Stimulated activated CD4-positive, alpha-beta T cell treated with anti-CD3 and anti-CD28 coated beads, Interleukin-1b, Interleukin-23, amount 100 ng/mL, for 48 hours (primary cell): ENCODE results near the gene IZUMO4.
"Not testable (repeated sequence)": the region's sequence is repeated elsewhere in the genome, so short reads cannot be mapped to it uniquely, and the experiment has no call there.

Experiments used
- DNase-seq: peaks from one replicate; pipeline ENCODE4 v3.0.0-alpha.2; 2020

The IZUMO4 gene

GRCh38 chr19:2083174-2083854 is 13.4 kb upstream of the IZUMO4 start:
- peak; percentile 67 for DNase-seq

DNA sequence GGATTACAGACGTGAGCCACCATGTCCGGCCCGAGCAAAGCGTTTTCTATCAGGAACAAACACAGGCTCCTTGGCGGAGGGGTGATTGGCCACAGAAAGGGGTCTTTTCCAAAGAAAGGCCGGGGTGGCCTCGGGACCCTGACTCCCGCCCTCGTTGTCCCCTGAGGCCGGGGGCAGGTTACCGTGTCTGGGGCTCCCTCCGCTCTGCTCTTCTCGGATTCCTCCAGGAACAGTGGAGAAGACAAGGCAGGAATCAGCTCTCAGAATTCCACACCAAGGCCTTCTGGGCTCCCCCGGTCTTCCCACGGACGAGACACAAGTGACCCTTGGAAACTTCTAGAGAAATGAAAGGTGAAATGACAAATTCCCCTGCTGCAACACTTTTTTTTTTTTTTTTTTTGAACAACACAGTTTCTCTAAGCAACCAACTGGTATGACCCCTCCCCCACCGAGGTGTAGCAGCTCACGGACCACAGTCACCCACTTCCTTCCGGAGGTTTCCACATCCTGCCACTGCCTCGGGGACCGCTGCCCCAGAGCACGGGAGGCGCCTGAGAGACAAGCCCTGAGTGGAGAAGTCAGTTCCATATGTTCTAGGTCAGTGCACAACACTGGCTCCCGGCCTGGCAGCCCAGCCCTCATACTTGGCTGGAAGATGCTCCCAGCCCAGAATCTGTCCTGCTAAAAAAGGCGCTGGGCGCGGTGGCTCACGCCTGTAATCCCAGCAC is 11.6 kb upstream of the IZUMO4 start:
- DNase-seq, result peak; percentile 94

DNA sequence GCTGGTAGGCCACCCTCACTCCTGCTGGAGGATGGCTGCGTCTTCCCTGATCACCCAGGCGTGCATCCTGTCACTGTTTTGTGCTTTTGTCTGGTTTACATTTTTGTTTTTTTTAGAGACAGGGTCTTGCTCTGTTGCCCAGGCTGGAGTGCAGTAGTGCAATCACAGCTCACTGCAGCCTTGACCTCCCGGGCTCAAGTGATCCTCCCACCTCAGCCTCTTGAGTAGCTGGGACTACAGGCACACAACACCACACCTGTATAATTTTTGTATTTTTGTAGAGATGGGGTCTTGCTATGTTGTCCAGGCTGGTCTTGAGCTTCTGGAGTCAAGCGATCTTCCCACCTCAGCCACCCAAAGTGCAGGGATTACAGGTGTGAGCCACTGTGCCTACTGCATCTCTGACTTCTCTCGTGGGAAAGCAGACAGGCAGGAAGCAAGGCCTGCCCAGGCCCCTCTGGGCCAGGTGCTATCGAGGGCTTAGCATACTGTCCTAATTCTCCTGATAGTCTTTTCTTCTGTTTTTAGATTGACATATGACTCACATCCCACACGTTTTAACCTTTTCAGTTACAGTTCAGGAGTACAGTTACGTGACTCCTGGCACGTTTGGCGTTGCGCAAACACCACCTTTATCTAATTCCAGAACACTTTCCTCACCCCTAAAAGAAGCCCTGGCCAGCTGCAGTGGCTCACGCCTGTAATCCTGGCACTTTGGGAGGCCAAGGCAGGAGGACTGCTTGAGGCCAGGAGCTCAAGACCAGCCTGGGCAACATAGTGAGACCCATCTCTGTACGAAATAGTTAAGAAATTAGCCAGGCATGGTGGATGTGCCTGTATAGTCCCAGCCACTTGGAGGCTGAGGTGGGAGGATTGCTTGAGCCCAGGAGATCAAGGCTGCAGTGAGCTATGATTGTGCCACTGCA is 9.8 kb upstream of the IZUMO4 start:
- DNase-seq, result peak; percentile 59

DNA sequence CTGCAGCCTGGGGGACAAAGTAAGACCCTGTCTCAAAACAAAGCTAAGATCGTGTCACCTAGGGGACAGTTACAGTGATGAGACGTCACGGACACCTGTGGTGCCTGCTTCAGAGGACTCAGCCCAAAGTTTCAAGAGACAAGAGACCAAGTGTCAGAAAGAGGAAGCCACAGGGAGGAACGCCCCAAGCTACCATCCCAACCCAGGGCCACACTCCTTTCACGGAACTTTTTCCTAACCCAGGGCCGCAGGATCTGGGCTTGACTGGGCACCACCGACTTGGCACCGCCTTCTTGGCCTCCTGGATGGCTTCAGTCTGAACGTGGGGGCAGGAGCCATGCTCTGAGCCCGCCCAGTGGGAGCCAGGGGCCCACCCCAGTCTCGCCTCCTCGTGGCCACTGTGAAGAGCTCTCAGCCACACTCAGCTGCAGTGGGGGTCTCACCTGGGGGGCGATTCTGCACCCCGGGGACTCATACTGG is 9.1 kb upstream of the IZUMO4 start:
- DNase-seq, result no peak

DNA sequence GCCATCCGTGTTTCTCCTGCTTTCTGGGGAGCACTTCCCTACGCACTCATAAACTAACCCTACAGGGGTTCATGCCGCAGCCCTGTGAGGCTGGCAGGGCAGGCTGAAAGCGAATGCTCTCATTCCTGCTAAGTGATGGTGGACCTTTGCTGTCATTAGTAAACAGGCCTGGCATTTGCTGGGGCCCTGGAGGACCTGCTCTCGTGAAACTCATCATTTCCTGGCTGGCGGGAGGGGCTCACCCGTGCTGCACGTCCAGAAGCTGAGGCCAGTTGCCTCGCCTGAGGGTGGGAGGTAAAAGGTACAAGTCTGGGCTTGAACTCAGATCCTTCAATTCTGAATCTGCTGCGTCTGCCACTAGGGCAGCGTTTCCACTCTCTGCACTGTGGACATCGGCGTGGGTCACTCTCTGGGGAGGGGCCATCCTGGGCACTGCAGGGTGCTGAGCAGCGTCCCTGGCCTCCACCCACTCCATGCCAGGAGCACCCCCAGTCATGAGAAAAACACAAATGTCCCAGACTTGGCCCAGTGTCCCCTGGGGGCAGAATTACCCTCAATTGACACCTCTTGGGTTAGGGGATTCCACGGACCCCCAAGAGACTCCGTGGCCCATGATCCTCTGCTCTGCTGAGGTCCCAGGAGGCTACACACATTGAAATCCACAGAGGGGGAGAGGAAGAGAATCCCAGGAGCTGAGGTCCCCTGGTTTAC is 7.6 kb upstream of the IZUMO4 start:
- no peak for DNase-seq

DNA sequence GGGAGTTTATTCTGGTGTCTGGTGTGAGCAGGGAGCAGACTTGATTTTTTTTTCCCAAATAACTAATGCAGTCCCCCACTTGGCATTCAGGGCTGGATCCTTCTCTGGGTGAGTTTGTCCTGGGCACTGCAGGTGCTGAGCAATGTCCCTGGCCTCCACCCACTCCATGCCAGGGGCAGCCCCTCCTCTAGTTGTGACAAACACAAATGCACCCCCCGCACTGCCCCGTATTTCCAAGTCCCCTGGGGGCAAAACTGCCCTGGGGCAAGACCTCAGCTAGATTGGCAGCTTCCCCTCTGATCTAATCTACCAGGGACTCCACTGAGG is 7.0 kb upstream of the IZUMO4 start:
- no peak for DNase-seq

DNA sequence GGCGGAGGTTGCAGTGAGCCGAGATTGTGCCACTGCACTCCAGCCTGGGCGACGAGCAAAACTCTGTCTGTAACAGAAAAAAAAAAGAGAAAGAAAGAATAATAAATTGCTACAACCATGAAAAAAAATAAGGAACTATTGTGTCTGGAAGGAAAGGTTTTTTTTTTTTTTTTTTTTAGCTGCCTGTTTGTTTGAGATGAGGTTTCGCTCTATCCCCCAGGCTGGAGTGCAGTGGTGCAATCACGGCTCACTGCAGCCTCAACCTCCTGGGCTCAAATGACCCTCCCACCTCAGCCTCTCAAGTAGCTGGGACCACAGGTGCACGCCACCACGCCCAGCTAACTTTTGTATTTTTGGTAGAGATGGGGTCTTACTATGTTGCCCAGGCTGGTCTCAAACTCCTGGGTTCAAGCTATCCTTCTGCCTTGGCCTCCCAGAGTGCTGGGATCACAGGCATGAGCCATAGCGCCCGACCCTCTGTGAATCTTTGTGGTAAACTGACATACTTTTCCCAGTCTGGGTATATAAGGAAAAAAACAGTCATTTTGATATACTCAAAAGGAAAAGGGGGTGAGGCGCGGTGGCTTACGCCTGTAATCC is 4.7 kb upstream of the IZUMO4 start:
- not testable (repeated sequence) for DNase-seq

GRCh38 chr19:2096034-2096479 is 658 bp upstream of the IZUMO4 start, which contains the start of gene MOB3A:
MOB3A (minus strand) TSS chr19:2096326; CDS start chr19:2078560, 17,766 bp downstream.
- peak; percentile 87 for DNase-seq

GRCh38 chr19:2097203-2097885 is 629 bp downstream of the IZUMO4 start:
- peak; percentile 63 for DNase-seq

GRCh38 chr19:2097886-2098327 is 1.2 kb downstream of the IZUMO4 start:
- no peak for DNase-seq

- DNase-seq, result no peak
Measured at GRCh38 chr19:2099054-2099501, 2.4 kb downstream of the IZUMO4 start.

DNA sequence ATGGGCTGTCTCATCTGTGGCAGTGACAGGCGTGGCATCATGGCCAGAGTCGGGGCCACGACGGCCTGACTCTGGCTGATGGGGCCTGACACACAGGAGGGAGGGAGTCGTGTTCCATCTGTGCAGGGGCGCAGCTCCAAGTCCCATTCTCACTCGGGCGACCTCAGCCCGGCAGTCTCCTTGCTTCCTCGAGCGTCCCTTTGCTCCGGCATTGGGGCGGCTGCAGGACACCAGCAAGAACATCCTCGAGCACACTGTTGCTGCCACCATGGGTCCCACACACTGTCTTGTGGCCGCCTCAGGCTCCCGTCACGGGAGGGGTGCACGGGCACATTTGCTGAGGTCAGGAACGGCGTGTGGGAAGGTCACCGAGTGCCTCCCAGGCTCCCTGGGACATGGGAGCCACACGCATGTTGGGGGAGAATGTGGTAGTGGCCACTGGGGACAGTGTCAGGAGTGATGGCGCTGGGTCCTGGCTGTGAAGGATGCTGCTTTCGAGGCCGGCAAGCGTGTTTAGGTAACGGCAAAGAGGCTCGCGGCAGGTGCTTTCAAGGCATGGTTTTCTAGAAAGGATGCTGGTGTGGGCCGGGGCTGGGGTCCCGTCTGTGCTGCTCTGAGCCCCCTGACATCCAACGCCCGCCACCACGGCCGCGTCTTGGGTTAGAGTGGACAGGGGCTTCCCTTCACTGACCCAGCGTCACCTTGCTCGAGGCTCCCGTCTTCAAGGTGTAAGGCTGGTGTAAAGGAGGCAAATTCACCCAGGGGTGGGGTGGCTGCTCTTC is 3.4 kb downstream of the IZUMO4 start:
- DNase-seq, result no peak

DNA sequence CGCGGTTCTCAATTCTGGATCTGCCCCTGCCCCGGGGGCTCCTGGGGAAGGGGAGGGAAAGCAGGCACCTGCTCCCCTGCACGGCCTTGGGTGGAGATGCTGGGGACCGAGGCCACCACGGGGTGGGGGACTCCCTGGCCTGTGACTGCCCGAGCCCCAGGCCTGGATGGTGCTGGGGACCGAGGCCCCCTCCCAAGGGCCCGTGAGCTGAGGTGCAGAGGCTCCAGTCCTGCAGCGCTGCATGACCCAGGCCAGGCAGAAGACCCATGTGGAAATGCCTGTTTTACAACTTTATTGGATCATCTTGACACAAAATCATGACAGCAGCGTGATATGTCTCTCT is 4.0 kb downstream of the IZUMO4 start:
- DNase-seq, result no peak

DNA sequence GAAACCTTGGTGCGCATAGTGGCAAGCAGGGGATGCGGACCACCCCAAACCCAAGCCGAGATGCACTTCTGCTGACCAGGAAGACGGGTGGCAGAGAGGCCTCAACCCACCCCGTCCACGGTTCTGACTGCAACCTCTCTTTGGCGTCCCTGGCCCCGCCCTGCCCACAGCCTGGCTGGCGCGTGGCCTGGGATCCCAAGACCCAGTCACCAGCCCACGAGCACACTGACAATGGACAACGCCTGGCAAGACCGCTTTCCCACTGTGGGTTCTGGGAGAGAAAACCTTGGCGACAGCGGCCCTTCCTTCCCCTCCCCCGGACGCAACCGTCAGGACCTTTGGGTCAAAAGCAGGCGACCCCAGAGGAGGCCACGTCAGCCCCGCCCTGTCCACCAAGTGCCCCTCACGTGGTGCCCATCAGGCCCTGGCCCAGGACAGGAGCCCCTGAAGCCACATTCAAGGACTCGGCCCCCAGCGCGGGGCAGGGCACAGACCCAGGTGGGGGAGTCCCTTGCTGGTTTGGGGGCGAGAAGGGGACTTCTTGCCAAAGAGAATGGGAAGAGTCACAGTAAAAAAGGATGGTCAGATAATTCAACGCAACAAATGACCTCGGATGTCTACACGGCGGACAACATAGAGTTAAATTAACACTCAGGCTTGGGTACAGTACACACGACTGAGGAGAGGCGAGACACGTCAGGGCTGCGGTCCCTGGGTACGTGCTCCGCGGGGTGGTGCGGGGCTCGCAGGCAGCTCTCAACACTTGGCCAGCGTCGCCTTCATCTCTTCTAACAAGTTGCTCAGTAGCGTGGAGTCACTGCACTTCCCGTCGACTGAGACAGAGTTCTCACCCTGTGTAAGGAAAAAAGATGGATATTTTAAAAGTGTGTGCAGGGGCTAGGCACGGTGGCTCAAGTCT is 5.0 kb downstream of the IZUMO4 start:
- no peak for DNase-seq

- no peak for DNase-seq
Measured at GRCh38 chr19:2103045-2103707, 6.5 kb downstream of the IZUMO4 start.

- no peak for DNase-seq
Measured at GRCh38 chr19:2108251-2109016, 11.7 kb downstream of the IZUMO4 start.

DNA sequence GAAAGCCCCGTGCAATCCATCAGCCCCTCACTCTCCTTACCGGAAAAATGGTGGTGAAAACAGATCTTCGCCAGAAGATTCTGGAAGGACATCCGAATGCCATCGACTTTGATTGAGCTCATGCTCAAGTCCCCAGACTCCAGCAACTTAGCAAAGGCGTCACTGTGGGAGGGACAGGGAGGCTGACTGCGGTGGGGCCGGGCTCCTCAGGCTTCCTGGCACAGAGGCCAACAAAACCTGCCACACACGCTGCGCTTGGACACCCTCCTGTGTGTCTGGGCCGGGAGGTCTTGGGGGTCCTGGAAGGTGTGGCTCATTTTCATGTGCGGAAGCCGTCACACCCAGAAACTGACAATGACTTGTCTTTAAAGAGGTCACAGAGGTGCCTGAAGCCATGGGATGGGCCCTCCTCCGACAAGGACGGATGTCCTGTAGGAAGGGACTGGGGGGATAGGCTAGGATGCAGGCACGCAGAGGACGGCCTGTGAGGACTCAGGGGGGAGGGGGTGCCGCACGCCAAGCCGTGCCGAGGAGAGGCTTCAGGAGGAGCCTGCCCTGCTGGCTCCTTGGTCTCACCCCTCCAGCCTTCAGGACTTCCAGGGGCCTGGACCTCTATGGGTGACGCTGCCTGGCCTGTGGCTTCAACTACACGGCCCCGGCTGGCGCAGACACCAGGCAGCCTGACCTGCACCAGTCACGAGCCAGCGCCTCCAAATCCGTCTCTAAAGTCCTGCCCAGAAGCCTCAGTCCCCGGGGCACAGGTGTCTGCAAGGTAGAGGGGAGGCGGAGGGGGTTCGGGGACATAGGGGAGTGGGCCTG is 12.5 kb downstream of the IZUMO4 start:
- no peak for DNase-seq
